MM.1S (cell line): Measurements from ENCODE around the gene CCDC169.

Experiments
- DNase-seq: peaks from one replicate; pipeline ENCODE4 v3.0.0-alpha.2; 2015
- H2AFZ ChIP-seq: fragments of 300-600 bp; sonication (generic); 2 replicates; pipeline ENCODE4 v1.6.0; 2016; ENCODE audit warnings: antibody characterized with exemption, low read length
- H3F3A ChIP-seq: fragments of 300-600 bp; sonication (generic); 2 replicates; pipeline ENCODE4 v1.6.1; 2016; ENCODE audit warnings: mild to moderate bottlenecking, antibody characterized with exemption, low read length, moderate library complexity, mixed read lengths; ENCODE audit not compliant: insufficient read depth
- H3K27ac ChIP-seq: fragments of 300-600 bp; sonication (generic); 2 replicates; pipeline ENCODE4 v1.5.1; 2016; ENCODE audit warnings: mild to moderate bottlenecking, low read length
- H3K27me3 ChIP-seq: fragments of 300-600 bp; sonication (generic); replicated peaks from 2 replicates; pipeline ENCODE4 v1.6.0; 2016; ENCODE audit warnings: low read length; ENCODE audit not compliant: insufficient read depth
- H3K36me3 ChIP-seq: fragments of 300-600 bp; sonication (generic); replicated peaks from 2 replicates; pipeline ENCODE4 v1.6.1; 2016; ENCODE audit warnings: mild to moderate bottlenecking, low read length, mixed read lengths; ENCODE audit not compliant: insufficient read depth
- H3K4me1 ChIP-seq: fragments of 300-600 bp; sonication (generic); 2 replicates; pipeline ENCODE4 v1.6.1; 2016; ENCODE audit warnings: low read length, mixed read lengths
- H3K4me2 ChIP-seq: fragments of 300-600 bp; sonication (generic); 2 replicates; pipeline ENCODE4 v1.6.0; 2016; ENCODE audit warnings: low read depth, low read length
- H3K4me3 ChIP-seq: fragments of 300-600 bp; sonication (generic); 2 replicates; pipeline ENCODE4 v1.5.1; 2016; ENCODE audit warnings: low read length, mixed read lengths
- H3K79me2 ChIP-seq: fragments of 300-600 bp; sonication (generic); 2 replicates; pipeline ENCODE4 v1.6.1; 2016; ENCODE audit warnings: mixed run types, low read length, mixed read lengths
- H3K9ac ChIP-seq: fragments of 300-600 bp; sonication (generic); 2 replicates; pipeline ENCODE4 v1.6.1; 2016; ENCODE audit warnings: low read length, mixed read lengths
- H3K9me2 ChIP-seq: fragments of 300-600 bp; sonication (generic); replicated peaks from 2 replicates; pipeline ENCODE4 v1.6.1; 2016; ENCODE audit warnings: mild to moderate bottlenecking, low read length, mixed read lengths; ENCODE audit not compliant: insufficient read depth
- H3K9me3 ChIP-seq: fragments of 300-600 bp; sonication (generic); replicated peaks from 2 replicates; pipeline ENCODE4 v1.6.1; 2016; ENCODE audit warnings: mild to moderate bottlenecking, low read length, mixed read lengths; ENCODE audit not compliant: insufficient read depth
- H4K20me1 ChIP-seq: fragments of 300-600 bp; sonication (generic); 2 replicates; pipeline ENCODE4 v1.6.1; 2016; ENCODE audit warnings: mild to moderate bottlenecking, low read length, moderate library complexity, mixed read lengths; ENCODE audit not compliant: insufficient read depth
- CTCF ChIP-seq: fragments of 300-600 bp; sonication (generic); IDR thresholded peaks from 2 replicates; pipeline ENCODE4 v1.5.1; 2016; ENCODE audit warnings: antibody characterized with exemption, low read length, mixed read lengths
- EZH2 ChIP-seq: fragments of 300-600 bp; sonication (generic); optimal IDR thresholded peaks from 2 replicates; pipeline ENCODE3; 2017; ENCODE audit warnings: low read depth, mild to moderate bottlenecking, antibody characterized with exemption, low read length, mixed read lengths
- EZH2phosphoT487 ChIP-seq: fragments of 300-600 bp; sonication (generic); IDR thresholded peaks from 2 replicates; pipeline ENCODE4 v1.6.1; 2018; ENCODE audit warnings: antibody characterized with exemption, low read length

Gene CCDC169

GRCh38 chr13:36193151-36193855 is 104.3 kb downstream of the CCDC169 start:
- TF ChIP-seq CTCF (no peak), EZH2phosphoT487 (no peak), EZH2 (no peak)
- no peak overlapping the region for H3K4me3 ChIP-seq
- DNase-seq = no peak
- peaks cover 8% of the 10 kb centered on the region; the same call in 1 of the 2 replicates for H3F3A ChIP-seq
- no peak overlapping the region for H2AFZ ChIP-seq
- H3K79me2 ChIP-seq = no peaks in the 10 kb centered on the region
- H3K4me1 ChIP-seq = peaks cover 18% of the 10 kb centered on the region
- no peaks in the 10 kb centered on the region for H3K27me3 ChIP-seq
- no peaks in the 10 kb centered on the region for H3K9me3 ChIP-seq
- H3K4me2 ChIP-seq = no peak overlapping the region
- H3K27ac ChIP-seq = peak overlapping the region; percentile 76; the same call in 1 of the 2 replicates
- H3K9ac ChIP-seq = no peak overlapping the region
- no peaks in the 10 kb centered on the region for H4K20me1 ChIP-seq
- H3K9me2 ChIP-seq = no peaks in the 10 kb centered on the region
- no peaks in the 10 kb centered on the region for H3K36me3 ChIP-seq

- Histone ChIP-seq H4K20me1 (no peaks in the 10 kb centered on the region), H3K27ac (peak overlapping the region; percentile 76; the same call in 1 of the 2 replicates), H3K27me3 (no peaks in the 10 kb centered on the region), H3K4me1 (peaks cover 18% of the 10 kb centered on the region), H3K4me3 (peak overlapping the region; percentile 14; the same call in 1 of the 2 replicates), H3K9me2 (no peaks in the 10 kb centered on the region), H3K79me2 (no peaks in the 10 kb centered on the region), H2AFZ (peak overlapping the region; percentile 17; the same call in 1 of the 2 replicates), H3F3A (peaks cover 8% of the 10 kb centered on the region; the same call in 1 of the 2 replicates), H3K36me3 (no peaks in the 10 kb centered on the region), H3K9ac (peak overlapping the region; percentile 10; the same call in 1 of the 2 replicates), H3K4me2 (peak overlapping the region; percentile 65), H3K9me3 (no peaks in the 10 kb centered on the region)
- no peak for TF ChIP-seq CTCF
- TF ChIP-seq EZH2phosphoT487 = no peak
- no peak for TF ChIP-seq EZH2
- DNase-seq = peak; percentile 62
Measured at GRCh38 chr13:36192166-36192565, 105.4 kb downstream of the CCDC169 start.

- peak; percentile 28 for DNase-seq
- Histone ChIP-seq H3K27me3 (no peaks in the 10 kb centered on the region), H4K20me1 (no peaks in the 10 kb centered on the region), H3K9ac (no peak overlapping the region), H3F3A (peaks cover 8% of the 10 kb centered on the region; the same call in 1 of the 2 replicates), H3K79me2 (no peaks in the 10 kb centered on the region), H3K4me3 (no peak overlapping the region), H3K4me1 (peaks cover 18% of the 10 kb centered on the region), H3K27ac (peak overlapping the region; percentile 76; the same call in 1 of the 2 replicates), H3K36me3 (no peaks in the 10 kb centered on the region), H3K4me2 (no peak overlapping the region), H3K9me2 (no peaks in the 10 kb centered on the region), H3K9me3 (no peaks in the 10 kb centered on the region), H2AFZ (no peak overlapping the region)
- no peak for TF ChIP-seq EZH2
- peak; percentile 14; the same call in 1 of the 2 replicates for TF ChIP-seq CTCF
Measured at GRCh38 chr13:36190771-36191170, 106.8 kb downstream of the CCDC169 start.
